Mammary epithelial cell (primary cell): ENCODE measurements around the gene CNKSR3.

Source experiments
- EZH2 ChIP-seq: IDR thresholded peaks from 2 replicates; pipeline ENCODE4 v1.6.1; 2012; ENCODE audit warnings: low read length, inconsistent platforms, borderline replicate concordance
- TF ChIP-seq, protein P1 (sequence below), 2 donors: IDR thresholded peaks in 1 of 2; conservative IDR thresholded peaks in 1 of 2; 2 replicates each; pipeline ENCODE4 v1.5.1; 2011 to 2012; ENCODE audit warnings: inconsistent platforms in 2 of 2, low read length in 2 of 2, mild to moderate bottlenecking in 2 of 2, control low read depth in 1 of 2, low read depth in 1 of 2; ENCODE audit not compliant: insufficient read depth in 1 of 2; ENCODE audit errors: extremely low read depth in 1 of 2

DNA sequence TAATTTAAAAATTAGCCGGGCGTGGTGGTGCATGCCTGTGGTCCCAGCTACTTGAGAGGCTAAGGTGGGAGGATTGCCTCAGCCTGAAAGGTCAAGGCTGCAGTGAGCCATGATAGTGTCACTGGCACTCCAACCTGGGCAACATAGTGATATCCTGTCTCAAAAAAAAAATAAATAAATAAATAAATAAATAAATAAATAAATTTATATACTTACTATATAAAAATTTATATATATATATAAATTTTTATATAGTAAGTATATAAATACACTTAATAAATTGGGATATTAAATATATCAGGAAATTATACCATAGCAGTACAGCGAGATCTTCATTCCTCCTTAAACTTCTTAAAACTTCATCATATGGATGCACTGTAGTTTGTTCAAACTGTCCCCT, 130.9 kb downstream of the CNKSR3 start:
- TF ChIP-seq, protein P1, sequence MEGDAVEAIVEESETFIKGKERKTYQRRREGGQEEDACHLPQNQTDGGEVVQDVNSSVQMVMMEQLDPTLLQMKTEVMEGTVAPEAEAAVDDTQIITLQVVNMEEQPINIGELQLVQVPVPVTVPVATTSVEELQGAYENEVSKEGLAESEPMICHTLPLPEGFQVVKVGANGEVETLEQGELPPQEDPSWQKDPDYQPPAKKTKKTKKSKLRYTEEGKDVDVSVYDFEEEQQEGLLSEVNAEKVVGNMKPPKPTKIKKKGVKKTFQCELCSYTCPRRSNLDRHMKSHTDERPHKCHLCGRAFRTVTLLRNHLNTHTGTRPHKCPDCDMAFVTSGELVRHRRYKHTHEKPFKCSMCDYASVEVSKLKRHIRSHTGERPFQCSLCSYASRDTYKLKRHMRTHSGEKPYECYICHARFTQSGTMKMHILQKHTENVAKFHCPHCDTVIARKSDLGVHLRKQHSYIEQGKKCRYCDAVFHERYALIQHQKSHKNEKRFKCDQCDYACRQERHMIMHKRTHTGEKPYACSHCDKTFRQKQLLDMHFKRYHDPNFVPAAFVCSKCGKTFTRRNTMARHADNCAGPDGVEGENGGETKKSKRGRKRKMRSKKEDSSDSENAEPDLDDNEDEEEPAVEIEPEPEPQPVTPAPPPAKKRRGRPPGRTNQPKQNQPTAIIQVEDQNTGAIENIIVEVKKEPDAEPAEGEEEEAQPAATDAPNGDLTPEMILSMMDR (conservative IDR thresholded peaks at IDR 0.05 in 1 of 2, IDR thresholded peaks at IDR 0.05 in 1 of 2; ENCODE audit: extremely low read depth in 1 of 2, insufficient read depth in 1 of 2, low read depth in 1 of 2, low read length in 2 of 2): no peak
- TF ChIP-seq EZH2: no peak
